ENCODE measurements around the gene E2F2.

E2F2 gene

GRCh38 chr1:23564529-23565122, 33.6 kb upstream of the E2F2 start:
- Mint-ChIP-seq H3K4me3 (no peak overlapping the region), H3K9me3 (no peaks in the 10 kb centered on the region), H3K4me1 (peaks cover 96% of the 10 kb centered on the region), H3K27me3 (ENCODE audit: low read depth, poor library complexity) (no peaks in the 10 kb centered on the region), H3K27ac (peak overlapping the region; percentile 100), H3K36me3 (ENCODE audit: low read depth) (no peaks in the 10 kb centered on the region)
- TF ChIP-seq, protein P1, sequence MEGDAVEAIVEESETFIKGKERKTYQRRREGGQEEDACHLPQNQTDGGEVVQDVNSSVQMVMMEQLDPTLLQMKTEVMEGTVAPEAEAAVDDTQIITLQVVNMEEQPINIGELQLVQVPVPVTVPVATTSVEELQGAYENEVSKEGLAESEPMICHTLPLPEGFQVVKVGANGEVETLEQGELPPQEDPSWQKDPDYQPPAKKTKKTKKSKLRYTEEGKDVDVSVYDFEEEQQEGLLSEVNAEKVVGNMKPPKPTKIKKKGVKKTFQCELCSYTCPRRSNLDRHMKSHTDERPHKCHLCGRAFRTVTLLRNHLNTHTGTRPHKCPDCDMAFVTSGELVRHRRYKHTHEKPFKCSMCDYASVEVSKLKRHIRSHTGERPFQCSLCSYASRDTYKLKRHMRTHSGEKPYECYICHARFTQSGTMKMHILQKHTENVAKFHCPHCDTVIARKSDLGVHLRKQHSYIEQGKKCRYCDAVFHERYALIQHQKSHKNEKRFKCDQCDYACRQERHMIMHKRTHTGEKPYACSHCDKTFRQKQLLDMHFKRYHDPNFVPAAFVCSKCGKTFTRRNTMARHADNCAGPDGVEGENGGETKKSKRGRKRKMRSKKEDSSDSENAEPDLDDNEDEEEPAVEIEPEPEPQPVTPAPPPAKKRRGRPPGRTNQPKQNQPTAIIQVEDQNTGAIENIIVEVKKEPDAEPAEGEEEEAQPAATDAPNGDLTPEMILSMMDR (IDR thresholded peaks at IDR 0.05): no peak
- no peak for DNase-seq

DNA sequence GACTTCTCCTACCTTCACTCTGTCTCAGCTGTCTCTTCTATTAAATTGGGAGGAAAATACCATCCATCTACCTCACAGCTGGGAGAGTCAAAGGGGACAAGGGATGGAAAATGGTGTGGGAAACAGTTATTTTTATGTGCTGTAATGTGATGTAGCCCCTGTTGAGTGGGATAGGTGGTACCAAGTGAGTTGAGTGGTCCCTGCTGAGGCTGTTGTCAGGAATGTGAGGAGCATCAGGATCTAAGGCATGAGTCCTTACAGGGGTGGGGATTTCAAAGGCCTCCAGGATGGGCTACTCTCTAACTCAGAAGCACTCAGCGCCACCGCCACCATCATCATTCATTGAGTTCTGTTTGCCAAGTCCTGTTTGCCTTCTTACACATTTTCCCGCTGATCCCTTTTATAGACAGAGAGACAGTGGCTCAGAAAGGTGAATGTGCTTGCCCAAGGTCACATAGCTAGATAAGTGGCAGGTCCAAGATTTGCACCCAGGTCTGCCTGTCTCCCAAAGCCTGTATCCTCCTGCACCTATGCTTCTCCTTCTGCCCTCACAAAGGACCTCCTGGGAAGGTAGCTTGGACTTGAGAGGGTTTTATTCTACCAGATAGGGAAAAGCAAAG, 32.8 kb upstream of the E2F2 start:
- DNase-seq: no peak
- H3K27me3 Mint-ChIP-seq (ENCODE audit: low read depth, poor library complexity): no peaks in the 10 kb centered on the region
- no peaks in the 10 kb centered on the region for H3K36me3 Mint-ChIP-seq (ENCODE audit: low read depth)
- peak overlapping the region; percentile 100 for H3K27ac Mint-ChIP-seq
- H3K4me3 Mint-ChIP-seq: peak overlapping the region; percentile 64
- no peaks in the 10 kb centered on the region for H3K9me3 Mint-ChIP-seq
- TF ChIP-seq, protein P1 (IDR thresholded peaks at IDR 0.05): no peak
- peaks cover 92% of the 10 kb centered on the region for H3K4me1 Mint-ChIP-seq

DNA sequence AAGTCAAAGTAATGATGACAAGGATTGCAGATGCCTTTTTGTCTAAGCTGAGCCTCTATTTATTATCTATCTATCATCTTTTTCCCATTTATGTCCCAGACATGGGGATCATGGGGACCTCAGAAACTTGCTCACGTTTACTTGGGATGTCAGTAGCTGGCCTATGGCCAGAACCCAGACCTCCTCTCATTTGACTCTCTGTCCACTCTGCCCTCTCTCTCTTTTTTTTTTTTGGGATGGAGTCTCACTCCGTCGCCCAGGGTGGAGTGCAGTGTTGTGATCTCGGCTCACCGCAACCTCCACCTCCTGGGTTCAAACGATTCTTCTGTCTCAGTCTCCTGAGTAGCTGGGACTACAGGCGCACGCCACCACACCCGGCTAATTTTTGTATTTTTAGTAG, 32.0 kb upstream of the E2F2 start:
- Mint-ChIP-seq H3K36me3 (ENCODE audit: low read depth) (peaks cover 2% of the 10 kb centered on the region), H3K27ac (peak overlapping the region; percentile 100), H3K4me1 (peaks cover 85% of the 10 kb centered on the region), H3K27me3 (ENCODE audit: low read depth, poor library complexity) (no peaks in the 10 kb centered on the region), H3K4me3 (peak overlapping the region; percentile 64), H3K9me3 (no peaks in the 10 kb centered on the region)
- DNase-seq: no peak
- TF ChIP-seq, protein P1 (IDR thresholded peaks at IDR 0.05): no peak

- H3K36me3 Mint-ChIP-seq (ENCODE audit: low read depth): peaks cover 9% of the 10 kb centered on the region
- TF ChIP-seq, protein P1 (IDR thresholded peaks at IDR 0.05): no peak
- peak overlapping the region; percentile 97 for H3K4me3 Mint-ChIP-seq
- no peaks in the 10 kb centered on the region for H3K27me3 Mint-ChIP-seq (ENCODE audit: low read depth, poor library complexity)
- peaks cover 85% of the 10 kb centered on the region for H3K4me1 Mint-ChIP-seq
- DNase-seq: peak; percentile 96
- H3K27ac Mint-ChIP-seq: peak overlapping the region; percentile 100
- no peaks in the 10 kb centered on the region for H3K9me3 Mint-ChIP-seq
Measured at GRCh38 chr1:23562137-23562876, 31.3 kb upstream of the E2F2 start.

DNA sequence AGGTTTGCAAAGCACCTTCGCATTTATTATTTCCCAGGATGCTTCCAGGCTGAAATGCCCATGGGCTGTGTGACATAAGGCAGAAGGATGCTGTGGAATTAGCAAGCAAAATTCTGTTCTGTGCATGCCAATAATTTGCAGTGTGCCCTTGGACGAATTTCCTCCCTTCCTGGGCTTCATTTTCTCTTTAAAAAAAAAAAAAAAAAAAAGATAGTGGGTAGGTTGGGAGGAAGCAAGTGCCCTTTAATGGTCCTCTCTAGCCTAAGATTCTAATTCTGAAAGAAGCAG, 30.7 kb upstream of the E2F2 start:
- H3K27me3 Mint-ChIP-seq (ENCODE audit: low read depth, poor library complexity): no peaks in the 10 kb centered on the region
- peaks cover 86% of the 10 kb centered on the region for H3K4me1 Mint-ChIP-seq
- H3K27ac Mint-ChIP-seq: peak overlapping the region; percentile 100
- H3K4me3 Mint-ChIP-seq: peak overlapping the region; percentile 97
- H3K9me3 Mint-ChIP-seq: no peaks in the 10 kb centered on the region
- peaks cover 15% of the 10 kb centered on the region for H3K36me3 Mint-ChIP-seq (ENCODE audit: low read depth)
- TF ChIP-seq, protein P1 (IDR thresholded peaks at IDR 0.05): no peak
- no peak for DNase-seq
